Fibroblast of villous mesenchyme (primary cell): ENCODE results near the gene TBC1D12. TPM values are rescaled to one million over a fixed set of nuclear protein-coding genes. Genes with fewer than 3 reads are reported as not detected.
"Not testable (repeated sequence)": the region's sequence is repeated elsewhere in the genome, so short reads cannot be mapped to it uniquely, and the experiment has no call there.

ENCODE experiments used
- DNase-seq: peaks from one replicate; pipeline ENCODE4 v3.0.0-alpha.2; 2010; ENCODE audit warnings: low read depth
- H3K4me3 ChIP-seq: 2 replicates; pipeline ENCODE4 v1.5.1; 2011; ENCODE audit warnings: low read depth, mild to moderate bottlenecking, low read length
- total RNA-seq: library from RNA; depleted of rRNA; stranded (reverse); fragments of >200 nt; gene quantifications from 2 replicates; pipeline ENCODE4 v1.2.3, GENCODE V29; 2012
- TF ChIP-seq, protein P1 (sequence below): IDR thresholded peaks from 2 replicates; pipeline ENCODE4 v1.5.1; 2012; ENCODE audit warnings: low read depth, mild to moderate bottlenecking, low read length; ENCODE audit not compliant: insufficient read depth

TBC1D12 gene
- total RNA-seq, 1 donor: 15.1 TPM

DNA sequence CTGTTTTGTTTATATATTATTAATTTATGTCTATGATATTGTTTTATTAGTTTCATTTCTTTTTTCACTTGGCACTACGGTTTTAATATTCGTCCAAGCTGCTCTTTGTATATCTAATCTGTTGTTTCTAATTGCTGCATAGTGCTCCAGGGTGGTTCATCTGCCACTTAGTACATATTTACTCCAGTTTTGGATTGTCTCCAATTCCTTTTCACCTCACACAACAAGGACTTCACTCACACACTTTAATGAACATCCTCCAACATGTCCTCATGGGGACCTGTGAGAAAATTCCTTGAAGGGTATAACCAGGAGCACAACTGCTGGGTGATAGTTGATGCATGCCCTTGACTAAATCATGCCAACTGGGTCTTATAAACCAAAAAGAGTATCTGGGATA is 25.5 kb upstream of the TBC1D12 start:
- TF ChIP-seq, protein P1, sequence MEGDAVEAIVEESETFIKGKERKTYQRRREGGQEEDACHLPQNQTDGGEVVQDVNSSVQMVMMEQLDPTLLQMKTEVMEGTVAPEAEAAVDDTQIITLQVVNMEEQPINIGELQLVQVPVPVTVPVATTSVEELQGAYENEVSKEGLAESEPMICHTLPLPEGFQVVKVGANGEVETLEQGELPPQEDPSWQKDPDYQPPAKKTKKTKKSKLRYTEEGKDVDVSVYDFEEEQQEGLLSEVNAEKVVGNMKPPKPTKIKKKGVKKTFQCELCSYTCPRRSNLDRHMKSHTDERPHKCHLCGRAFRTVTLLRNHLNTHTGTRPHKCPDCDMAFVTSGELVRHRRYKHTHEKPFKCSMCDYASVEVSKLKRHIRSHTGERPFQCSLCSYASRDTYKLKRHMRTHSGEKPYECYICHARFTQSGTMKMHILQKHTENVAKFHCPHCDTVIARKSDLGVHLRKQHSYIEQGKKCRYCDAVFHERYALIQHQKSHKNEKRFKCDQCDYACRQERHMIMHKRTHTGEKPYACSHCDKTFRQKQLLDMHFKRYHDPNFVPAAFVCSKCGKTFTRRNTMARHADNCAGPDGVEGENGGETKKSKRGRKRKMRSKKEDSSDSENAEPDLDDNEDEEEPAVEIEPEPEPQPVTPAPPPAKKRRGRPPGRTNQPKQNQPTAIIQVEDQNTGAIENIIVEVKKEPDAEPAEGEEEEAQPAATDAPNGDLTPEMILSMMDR: no peak
- DNase-seq: no peak
- H3K4me3 ChIP-seq: no peak overlapping the region

DNA sequence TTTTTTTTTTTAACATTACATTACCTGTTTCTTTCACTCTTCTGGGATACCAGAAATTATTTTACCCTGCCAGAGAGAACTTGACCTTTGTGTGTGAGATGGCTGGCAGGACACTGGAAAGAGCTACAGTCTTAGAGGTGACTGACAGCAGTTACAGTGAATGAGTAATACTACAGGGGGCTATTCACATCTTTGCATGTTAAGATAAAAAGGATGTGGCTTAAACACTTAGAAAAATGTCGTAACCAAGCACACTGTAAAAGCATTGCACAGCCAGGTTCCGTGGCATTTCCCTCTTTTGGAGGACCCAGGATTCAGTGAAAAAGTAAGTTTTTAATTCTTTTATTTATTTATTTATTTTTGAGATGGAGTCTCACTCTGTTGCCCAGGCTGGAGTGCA is 18.8 kb upstream of the TBC1D12 start:
- TF ChIP-seq, protein P1: no peak
- no peak for DNase-seq
- no peak overlapping the region for H3K4me3 ChIP-seq

DNA sequence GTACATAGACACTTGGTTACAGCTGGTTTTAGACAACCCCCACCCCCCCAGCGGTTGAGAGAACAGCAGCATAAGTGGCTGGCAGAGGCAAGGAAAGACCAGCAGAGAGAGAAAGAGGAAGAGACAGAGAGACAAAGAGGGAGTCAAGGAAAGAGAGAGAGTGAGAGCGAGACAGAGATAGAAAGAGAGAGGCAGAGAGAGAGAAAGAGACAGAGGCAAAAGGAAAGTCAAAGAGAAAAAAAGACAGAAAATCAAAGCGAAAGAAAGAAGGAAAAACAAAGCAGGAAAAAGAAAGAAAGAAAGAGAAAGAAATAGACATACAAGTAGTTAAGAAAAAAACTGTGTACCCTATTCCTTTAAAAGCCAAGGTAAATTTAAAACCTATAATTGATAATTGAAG is 16.6 kb upstream of the TBC1D12 start:
- not testable (repeated sequence) for DNase-seq, H3K4me3 ChIP-seq

DNA sequence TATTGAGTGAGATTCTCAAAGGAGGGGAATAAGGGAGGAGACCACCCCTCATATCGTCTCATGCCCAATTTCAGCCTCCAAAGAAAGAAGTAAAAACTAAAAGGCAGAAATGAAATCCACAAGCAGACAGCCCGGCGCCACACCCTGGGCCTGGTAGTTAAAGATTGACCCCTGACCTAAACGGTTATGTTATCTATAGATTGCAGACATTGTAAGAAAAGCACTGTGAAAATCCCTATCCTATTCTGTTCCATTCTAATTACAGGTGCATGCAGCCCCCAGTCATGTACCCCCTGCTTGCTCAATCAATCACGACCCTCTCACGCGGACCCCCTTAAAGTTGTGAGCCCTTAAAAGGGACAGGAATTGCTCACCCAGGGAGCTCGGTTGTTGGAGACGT is 10.2 kb upstream of the TBC1D12 start:
- not testable (repeated sequence) for DNase-seq

DNA sequence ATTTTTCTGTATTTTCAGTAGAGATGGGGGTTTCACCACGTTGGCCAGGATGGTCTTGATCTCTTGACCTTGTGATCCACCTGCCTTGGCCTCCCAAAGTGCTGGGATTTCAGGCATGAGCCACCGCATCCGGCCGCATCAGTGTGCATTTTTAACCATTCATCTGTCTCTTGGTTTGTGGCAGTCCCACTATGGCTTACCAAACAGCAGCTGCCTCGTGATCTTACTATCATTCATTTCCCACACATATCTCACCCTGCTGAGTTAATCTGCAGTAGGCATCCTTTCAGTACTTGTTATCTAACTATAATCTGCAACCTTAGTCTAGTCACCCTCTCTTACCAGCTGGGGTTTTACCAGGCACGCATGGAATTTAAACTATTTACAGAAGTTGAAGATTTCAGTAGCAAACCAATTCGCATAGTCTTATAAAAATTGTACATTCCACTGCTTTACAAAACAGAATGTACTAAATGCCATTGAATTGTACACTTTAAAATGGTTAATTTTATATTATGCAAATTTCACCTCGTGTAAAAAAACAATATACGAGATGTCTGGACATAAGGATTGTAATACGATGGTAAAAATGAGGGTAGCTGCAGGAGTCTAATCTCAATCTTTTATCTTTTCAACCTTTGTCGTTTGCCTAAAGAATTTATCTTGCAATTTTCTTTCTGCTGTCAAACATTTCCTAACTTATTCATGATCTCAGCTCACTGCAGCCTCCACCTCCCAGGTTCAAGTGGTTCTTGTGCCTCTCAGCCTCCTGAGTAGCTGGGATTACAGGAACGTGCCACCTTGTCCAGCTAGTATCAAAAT is 4.6 kb upstream of the TBC1D12 start:
- TF ChIP-seq, protein P1: no peak
- H3K4me3 ChIP-seq: no peak overlapping the region
- peak; percentile 81 for DNase-seq

More for the DNA sequence above, 10.2 kb upstream of the TBC1D12 start:
- not testable (repeated sequence) for H3K4me3 ChIP-seq

DNA sequence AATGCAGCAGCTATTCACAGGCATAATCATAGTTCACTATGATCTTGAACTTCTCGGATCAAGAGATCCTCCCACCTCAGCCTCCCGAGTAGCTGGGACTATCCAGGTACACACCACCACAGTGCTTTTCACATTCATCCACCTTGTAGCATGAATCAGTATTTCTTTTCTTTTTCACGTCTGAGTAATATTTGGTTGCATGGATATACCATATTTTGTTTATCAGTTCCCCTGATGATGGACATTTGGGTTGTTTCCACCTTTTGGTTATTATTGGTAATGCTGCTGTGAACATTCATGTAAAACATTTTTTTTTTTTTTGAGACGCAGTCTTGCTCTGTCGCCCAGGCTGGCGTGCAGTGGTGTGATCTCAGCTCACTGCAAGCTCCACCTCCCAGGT is 3.6 kb upstream of the TBC1D12 start:
- no peak for DNase-seq
- H3K4me3 ChIP-seq: no peak overlapping the region
- TF ChIP-seq, protein P1: no peak

DNA sequence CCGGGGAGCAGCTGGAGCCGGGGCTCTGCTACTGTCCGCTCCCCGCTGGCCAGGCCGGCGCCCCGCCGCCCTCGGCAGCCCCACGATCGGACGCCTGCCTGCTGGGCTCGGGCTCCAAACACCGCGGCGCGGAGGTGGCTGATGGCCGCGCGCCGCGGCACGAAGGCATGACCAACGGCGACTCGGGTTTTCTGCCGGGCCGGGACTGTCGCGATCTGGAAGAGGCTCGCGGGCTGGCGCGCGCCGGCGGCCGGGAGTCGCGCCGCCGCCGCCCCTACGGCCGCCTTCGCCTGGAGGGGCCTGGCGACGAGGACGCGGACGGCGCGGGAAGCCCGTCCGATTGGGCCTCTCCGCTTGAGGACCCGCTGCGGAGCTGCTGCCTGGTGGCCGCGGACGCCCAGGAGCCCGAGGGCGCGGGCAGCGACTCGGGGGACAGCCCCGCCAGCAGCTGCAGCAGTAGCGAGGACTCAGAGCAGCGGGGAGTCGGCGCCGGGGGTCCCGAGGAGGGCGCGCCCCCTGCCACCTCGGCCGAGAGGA is 570 bp downstream of the TBC1D12 start:
- peak overlapping the region; percentile 73 for H3K4me3 ChIP-seq
- TF ChIP-seq, protein P1: no peak
- DNase-seq: peak; percentile 25
